Measurements from ENCODE around the gene TRA2B.

Gene TRA2B

GRCh38 chr3:185937689-185938374 is at the start of gene TRA2B:
TRA2B (minus strand) TSS chr3:185938014; CDS start chr3:185937860, 154 bp downstream.
- peak; percentile 97 for DNase-seq (ENCODE audit: low read depth)

- DNase-seq (ENCODE audit: low read depth): no peak
Observed at GRCh38 chr3:185986198-185986777, 48.5 kb upstream of the TRA2B start.

- DNase-seq (ENCODE audit: low read depth): no peak
Observed at GRCh38 chr3:185984203-185984602, 46.4 kb upstream of the TRA2B start.

GRCh38 chr3:185983495-185984141 is 45.8 kb upstream of the TRA2B start:
- peak; percentile 32 for DNase-seq (ENCODE audit: low read depth)

- DNase-seq (ENCODE audit: low read depth): no peak
Observed at GRCh38 chr3:185982632-185983031, 44.8 kb upstream of the TRA2B start.

- no peak for DNase-seq (ENCODE audit: low read depth)
Observed at GRCh38 chr3:185981621-185982020, 43.8 kb upstream of the TRA2B start.

- DNase-seq (ENCODE audit: low read depth): no peak
Observed at GRCh38 chr3:185979721-185980121, 41.9 kb upstream of the TRA2B start.

GRCh38 chr3:185978516-185978915 is 40.7 kb upstream of the TRA2B start:
- no peak for DNase-seq (ENCODE audit: low read depth)

- DNase-seq (ENCODE audit: low read depth): no peak
Observed at GRCh38 chr3:185977679-185978040, 39.8 kb upstream of the TRA2B start.

GRCh38 chr3:185976977-185977678 is 39.3 kb upstream of the TRA2B start:
- peak; percentile 60 for DNase-seq (ENCODE audit: low read depth)

- DNase-seq (ENCODE audit: low read depth): no peak
Observed at GRCh38 chr3:185976100-185976499, 38.3 kb upstream of the TRA2B start.

GRCh38 chr3:185971579-185971978 is 33.8 kb upstream of the TRA2B start:
- DNase-seq (ENCODE audit: low read depth): no peak

GRCh38 chr3:185968168-185968567 is 30.4 kb upstream of the TRA2B start:
- DNase-seq (ENCODE audit: low read depth): no peak

GRCh38 chr3:185966655-185967054 is 28.8 kb upstream of the TRA2B start:
- no peak for DNase-seq (ENCODE audit: low read depth)

GRCh38 chr3:185965496-185965895 is 27.7 kb upstream of the TRA2B start:
- no peak for DNase-seq (ENCODE audit: low read depth)

GRCh38 chr3:185961675-185962232 is 23.9 kb upstream of the TRA2B start:
- no peak for DNase-seq (ENCODE audit: low read depth)

GRCh38 chr3:185960522-185961288 is 22.9 kb upstream of the TRA2B start:
- no peak for DNase-seq (ENCODE audit: low read depth)

GRCh38 chr3:185959609-185960521 is 22.1 kb upstream of the TRA2B start:
- no peak for DNase-seq (ENCODE audit: low read depth)

GRCh38 chr3:185958626-185959025 is 20.8 kb upstream of the TRA2B start:
- DNase-seq (ENCODE audit: low read depth): no peak

GRCh38 chr3:185956244-185956643 is 18.4 kb upstream of the TRA2B start:
- DNase-seq (ENCODE audit: low read depth): no peak

- DNase-seq (ENCODE audit: low read depth): no peak
Observed at GRCh38 chr3:185954366-185954723, 16.5 kb upstream of the TRA2B start.
